Ovary (tissue), 9 donors: ENCODE results near the gene NEDD4. TPM values are rescaled to one million over a fixed set of nuclear protein-coding genes. Genes with fewer than 3 reads are reported as not detected.

Experiments
- DNase-seq, 5 donors: peaks; one replicate each; pipeline ENCODE4 v3.0.0-alpha.2; 2019 to 2020
- H3K27ac ChIP-seq, 2 donors: fragments of 200-600 bp; one replicate each; pipeline versions ENCODE4 v1.5.1 to v1.8.0; 2019 to 2022
- H3K27me3 ChIP-seq: fragments of 200-600 bp; one replicate; pipeline ENCODE4 v1.8.0; 2022
- H3K36me3 ChIP-seq: fragments of 200-600 bp; sonication (generic); one replicate; pipeline ENCODE4 v1.5.1; 2019
- H3K4me1 ChIP-seq: one replicate; pipeline ENCODE4 v1.8.1; 2013; ENCODE audit warnings: mild to moderate bottlenecking, moderate library complexity; ENCODE audit not compliant: insufficient read depth
- H3K4me3 ChIP-seq: fragments of 200-600 bp; sonication (generic); one replicate; pipeline ENCODE4 v1.5.1; 2017
- H3K9me3 ChIP-seq, 2 donors: fragments of 200-600 bp in 1 of 2; sonication (generic) in 1 of 2; one replicate each; pipeline versions ENCODE4 v1.5.1 to v1.8.1; 2013 to 2019; ENCODE audit warnings: mild to moderate bottlenecking in 1 of 2, moderate library complexity in 1 of 2
- EP300 ChIP-seq: sonication (generic); formaldehyde crosslinking; IDR thresholded peaks from one replicate; pipeline ENCODE4 v1.6.1; 2017; ENCODE audit warnings: antibody characterized with exemption
- POLR2A ChIP-seq: fragments of 450-650 bp; IDR thresholded peaks from one replicate; pipeline ENCODE4 v1.6.1; 2017; ENCODE audit warnings: antibody characterized with exemption, mild to moderate bottlenecking, moderate library complexity
- WGBS, 3 donors: extraction: QIAGEN DNeasy Blood & Tissue Kit in 1 of 3; methylation state at CpG; one replicate each; pipeline versions ENCODE4 v1.1.5 to v1.1.7; 2013 to 2017; 5-methylcytosine and 5-hydroxymethylcytosine counted together
- intact Hi-C, 4 donors: fragments of 100-400 bp; cut with DNase I; formaldehyde crosslinking; loops; one replicate each; pipeline versions ENCODE4 v1.11.0 to v1.15.1; 2022 to 2023
- polyA plus RNA-seq, 2 donors: library from polyadenylated mRNA; stranded (reverse); fragments of 200-250 nt in 1 of 2; fragments of 350-450 nt in 1 of 2; fragmentation: Illumina TruSeq in 1 of 2; extraction: RNeasy Lipid Tissue Mini Kit (QIAGEN cat#74804) in 1 of 2; gene quantifications; one replicate each; pipeline ENCODE4 v1.2.3, GENCODE V29; 2013 to 2014
- total RNA-seq, 7 donors: library from RNA; depleted of rRNA in 2 of 7; stranded (reverse); fragments of >200 nt in 2 of 7; fragmentation: NEBNext Ultra II Directional in 3 of 7; extraction: Animal tissue kit (Norgen Biotek cat#: 25700) in 3 of 7; gene quantifications; one replicate each; pipeline versions ENCODE4 v1.1.0 to v1.2.4, GENCODE V29; 2016 to 2023
- TF ChIP-seq, protein P1 (sequence below), 3 donors: fragments of 450-650 bp in 2 of 3; fragments of 200-600 bp in 1 of 3; IDR thresholded peaks; one replicate each; pipeline versions ENCODE4 v1.5.1 to v1.8.0; 2016 to 2022; ENCODE audit warnings: antibody characterized with exemption in 3 of 3, mild to moderate bottlenecking in 1 of 3
- donor health status: DM: no; HTN: no; CAD: no; lungs with moderate emphysema.
- donor health status: DM: no; HTN: no; CAD: no.
- donor health status: Bipolar disorder and iron deficiency.
- donor health status: DM: yes; HTN: yes; CAD: no.
- donor health status: DM: no; HTN: no; CAD: no.
- donor health status: DM: yes; HTN: yes; CAD: no.

NEDD4 gene
- total and polyA plus RNA-seq, 9 donors: 3.8 to 12.6 (median 10.2) TPM

- TF ChIP-seq, protein P1, sequence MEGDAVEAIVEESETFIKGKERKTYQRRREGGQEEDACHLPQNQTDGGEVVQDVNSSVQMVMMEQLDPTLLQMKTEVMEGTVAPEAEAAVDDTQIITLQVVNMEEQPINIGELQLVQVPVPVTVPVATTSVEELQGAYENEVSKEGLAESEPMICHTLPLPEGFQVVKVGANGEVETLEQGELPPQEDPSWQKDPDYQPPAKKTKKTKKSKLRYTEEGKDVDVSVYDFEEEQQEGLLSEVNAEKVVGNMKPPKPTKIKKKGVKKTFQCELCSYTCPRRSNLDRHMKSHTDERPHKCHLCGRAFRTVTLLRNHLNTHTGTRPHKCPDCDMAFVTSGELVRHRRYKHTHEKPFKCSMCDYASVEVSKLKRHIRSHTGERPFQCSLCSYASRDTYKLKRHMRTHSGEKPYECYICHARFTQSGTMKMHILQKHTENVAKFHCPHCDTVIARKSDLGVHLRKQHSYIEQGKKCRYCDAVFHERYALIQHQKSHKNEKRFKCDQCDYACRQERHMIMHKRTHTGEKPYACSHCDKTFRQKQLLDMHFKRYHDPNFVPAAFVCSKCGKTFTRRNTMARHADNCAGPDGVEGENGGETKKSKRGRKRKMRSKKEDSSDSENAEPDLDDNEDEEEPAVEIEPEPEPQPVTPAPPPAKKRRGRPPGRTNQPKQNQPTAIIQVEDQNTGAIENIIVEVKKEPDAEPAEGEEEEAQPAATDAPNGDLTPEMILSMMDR (IDR thresholded peaks at IDR 0.05): no peak
- TF ChIP-seq EP300: no peak
- TF ChIP-seq POLR2A: no peak
- H3K36me3 ChIP-seq: no peaks in the 10 kb centered on the region
- H3K4me1 ChIP-seq: no peaks in the 10 kb centered on the region
- intact Hi-C loops: no loop called here
- no peak overlapping the region for H3K4me3 ChIP-seq
- H3K9me3 ChIP-seq: no peaks in the 10 kb centered on the region
- H3K27me3 ChIP-seq: no peaks in the 10 kb centered on the region
- 82 to 89% (median 84%) methylated on average over 3 of the region's 3 CpGs for WGBS, 3 donors
- H3K27ac ChIP-seq: no peak overlapping the region
- no peak for DNase-seq
Observed at GRCh38 chr15:56001471-56002078, 8.2 kb upstream of the NEDD4 start.

DNA sequence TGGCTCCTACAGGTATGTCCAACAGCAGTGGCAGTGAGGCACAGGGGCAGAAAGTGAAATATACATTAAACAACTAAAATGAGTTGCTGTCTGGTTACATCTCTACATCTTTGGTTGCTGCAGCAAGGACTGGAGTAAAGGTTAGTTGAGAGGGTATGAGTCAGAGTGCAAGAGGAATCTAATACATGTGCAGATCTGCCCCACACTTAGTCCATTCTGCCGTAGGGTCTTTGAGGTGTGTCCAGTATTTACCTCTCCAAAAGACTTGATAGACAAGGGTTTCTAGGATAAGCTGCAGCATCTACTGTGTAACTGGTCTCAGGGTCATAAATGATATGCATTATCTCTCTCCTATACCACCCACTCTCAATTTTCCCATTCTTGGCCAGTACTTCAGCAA is 6.2 kb upstream of the NEDD4 start:
- WGBS, 3 donors: 90 to 92% (median 92%) methylated on average over 1 of the region's 1 CpG
- Histone ChIP-seq H3K4me3 (no peak overlapping the region), H3K27me3 (no peaks in the 10 kb centered on the region), H3K4me1 (no peaks in the 10 kb centered on the region), H3K27ac (no peak overlapping the region), H3K36me3 (no peaks in the 10 kb centered on the region), H3K9me3 (no peaks in the 10 kb centered on the region)
- intact Hi-C loops: loop anchor here in 1 of 4 donors (10.0 kb wide), 1 partner anchor 245 kb away; the partner anchor contains the start of gene RFX7
- TF ChIP-seq POLR2A (no peak), EP300 (no peak)
- TF ChIP-seq, protein P1 (IDR thresholded peaks at IDR 0.05): no peak
- DNase-seq: no peak

DNA sequence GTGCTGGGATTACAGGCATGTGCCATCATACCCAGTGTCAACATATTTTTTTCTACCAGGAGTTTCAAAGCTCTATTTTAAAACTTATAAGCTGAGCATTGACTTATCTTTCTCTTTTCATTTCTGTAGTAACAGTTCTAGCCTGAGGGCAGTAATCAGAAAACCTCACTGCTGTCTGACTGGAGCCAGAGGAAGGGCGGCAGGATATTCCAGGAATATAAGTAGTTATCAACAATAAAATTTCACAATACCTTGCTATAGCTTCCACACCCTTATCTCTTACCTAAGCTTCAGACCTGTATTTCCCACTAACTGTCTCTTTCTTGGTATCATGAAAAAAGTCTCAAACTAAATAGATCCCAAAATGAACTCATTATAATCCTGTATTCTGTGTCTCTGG is 5.1 kb upstream of the NEDD4 start:
- no peaks in the 10 kb centered on the region for H3K9me3 ChIP-seq
- H3K36me3 ChIP-seq: no peaks in the 10 kb centered on the region
- H3K4me1 ChIP-seq: no peaks in the 10 kb centered on the region
- TF ChIP-seq EP300 (no peak), POLR2A (no peak)
- TF ChIP-seq, protein P1 (IDR thresholded peaks at IDR 0.05): no peak
- no peak overlapping the region for H3K4me3 ChIP-seq
- no peak for DNase-seq
- H3K27ac ChIP-seq: no peak overlapping the region
- 78 to 91% (median 85%) methylated on average over 1 of the region's 1 CpG for WGBS, 3 donors
- intact Hi-C loops: loop anchor here in 1 of 4 donors (10.0 kb wide), 1 partner anchor 246 kb away; the partner anchor contains the start of gene RFX7
- no peaks in the 10 kb centered on the region for H3K27me3 ChIP-seq

DNA sequence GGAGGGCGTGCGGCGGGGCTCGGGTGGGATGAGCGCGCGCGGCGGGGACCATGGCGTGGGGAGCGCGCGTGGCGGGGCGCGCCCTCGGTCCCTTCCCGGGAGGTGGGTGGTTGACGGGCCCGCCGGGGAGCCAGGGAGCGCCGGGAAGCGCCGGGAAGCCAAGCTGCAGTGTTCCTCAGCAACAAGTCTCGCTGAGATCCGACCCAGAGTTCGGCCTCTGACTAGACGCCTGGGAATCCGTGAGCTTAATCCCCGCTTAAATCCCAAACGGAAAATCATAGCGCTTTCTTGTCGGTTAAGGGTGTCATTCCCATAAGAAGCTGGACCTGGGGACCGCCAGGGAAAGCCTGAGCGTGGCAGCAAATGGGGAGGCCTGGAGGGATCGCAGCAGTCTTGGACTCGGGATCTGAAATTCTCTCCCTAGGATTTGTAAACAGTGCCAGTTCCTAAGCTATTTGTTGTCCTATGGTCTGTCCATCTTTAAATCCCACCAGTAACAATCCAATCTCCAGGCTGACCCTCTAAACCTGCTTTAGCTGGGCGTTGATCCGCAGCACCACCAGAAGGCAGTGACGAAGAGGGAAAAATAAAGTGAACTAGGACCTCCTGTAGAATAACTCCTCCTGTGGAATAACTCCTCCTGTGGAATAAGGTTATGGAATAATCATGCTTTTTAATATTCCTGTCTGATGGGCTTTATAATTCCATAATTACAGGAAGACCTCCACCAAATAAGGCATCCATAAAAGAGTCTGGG is 570 bp upstream of the NEDD4 start:
- Histone ChIP-seq H3K27ac (peak overlapping the region; percentile 70 to 87), H3K9me3 (no peaks in the 10 kb centered on the region), H3K4me3 (peak overlapping the region; percentile 96), H3K27me3 (no peaks in the 10 kb centered on the region), H3K4me1 (no peaks in the 10 kb centered on the region), H3K36me3 (no peaks in the 10 kb centered on the region)
- no peak for DNase-seq
- WGBS, 3 donors: 1% methylated on average over 18 to 41 of the region's 41 CpGs
- intact Hi-C loops: loop anchor here in 1 of 4 donors (10.0 kb wide), 1 partner anchor 251 kb away; the partner anchor contains the start of gene RFX7
- TF ChIP-seq, protein P1 (IDR thresholded peaks at IDR 0.05): no peak
- TF ChIP-seq POLR2A (no peak), EP300 (no peak)
